Uterus (tissue), 2 donors: Measurements from ENCODE around the gene TSTD2.

ENCODE experiments used
- POLR2A ChIP-seq, 2 donors: fragments of 450-650 bp; IDR thresholded peaks; one replicate each; pipeline ENCODE4 v1.6.1; 2016; ENCODE audit warnings: antibody characterized with exemption in 2 of 2, mild to moderate bottlenecking in 1 of 2, moderate library complexity in 1 of 2
- TF ChIP-seq, protein P1 (sequence below), 4 experiments: fragments of 200-600 bp in 2 of 4; fragments of 450-650 bp in 2 of 4; sonication (generic) in 2 of 4; IDR thresholded peaks; one replicate each; pipeline ENCODE4 v1.5.1; 2016 to 2019; ENCODE audit warnings: antibody characterized with exemption in 4 of 4, mild to moderate bottlenecking in 2 of 4, moderate library complexity in 1 of 4

DNA sequence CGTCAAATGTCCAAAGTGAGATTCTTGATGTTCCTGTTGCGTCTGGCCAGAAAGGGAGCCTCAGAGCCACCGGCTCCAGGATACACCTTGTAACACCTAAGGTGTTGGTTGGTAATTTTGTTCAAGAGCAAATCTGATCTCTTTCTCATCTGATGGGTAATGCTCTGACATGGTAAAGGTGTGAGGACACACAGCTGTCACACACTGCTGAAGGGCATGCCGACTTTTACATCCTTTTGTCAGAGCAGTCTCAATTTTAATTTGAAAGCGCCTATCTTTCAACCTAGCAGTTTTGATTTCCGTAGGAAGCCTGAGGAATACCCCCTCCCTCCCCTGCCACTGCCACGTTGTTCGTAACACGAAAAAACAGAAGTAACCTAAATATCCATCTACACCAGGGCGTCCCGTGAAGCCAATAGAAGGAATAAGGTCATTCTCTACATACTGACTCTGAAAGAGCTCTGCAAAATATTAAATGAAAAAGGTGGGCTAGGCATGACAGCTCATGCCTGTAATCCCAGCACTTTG, 57.4 kb downstream of the TSTD2 start:
- TF ChIP-seq, protein P1, sequence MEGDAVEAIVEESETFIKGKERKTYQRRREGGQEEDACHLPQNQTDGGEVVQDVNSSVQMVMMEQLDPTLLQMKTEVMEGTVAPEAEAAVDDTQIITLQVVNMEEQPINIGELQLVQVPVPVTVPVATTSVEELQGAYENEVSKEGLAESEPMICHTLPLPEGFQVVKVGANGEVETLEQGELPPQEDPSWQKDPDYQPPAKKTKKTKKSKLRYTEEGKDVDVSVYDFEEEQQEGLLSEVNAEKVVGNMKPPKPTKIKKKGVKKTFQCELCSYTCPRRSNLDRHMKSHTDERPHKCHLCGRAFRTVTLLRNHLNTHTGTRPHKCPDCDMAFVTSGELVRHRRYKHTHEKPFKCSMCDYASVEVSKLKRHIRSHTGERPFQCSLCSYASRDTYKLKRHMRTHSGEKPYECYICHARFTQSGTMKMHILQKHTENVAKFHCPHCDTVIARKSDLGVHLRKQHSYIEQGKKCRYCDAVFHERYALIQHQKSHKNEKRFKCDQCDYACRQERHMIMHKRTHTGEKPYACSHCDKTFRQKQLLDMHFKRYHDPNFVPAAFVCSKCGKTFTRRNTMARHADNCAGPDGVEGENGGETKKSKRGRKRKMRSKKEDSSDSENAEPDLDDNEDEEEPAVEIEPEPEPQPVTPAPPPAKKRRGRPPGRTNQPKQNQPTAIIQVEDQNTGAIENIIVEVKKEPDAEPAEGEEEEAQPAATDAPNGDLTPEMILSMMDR (IDR thresholded peaks at IDR 0.05) = no peak
- no peak for TF ChIP-seq POLR2A (IDR thresholded peaks at IDR 0.05)
